HepG2 (cell line): ENCODE results near the gene ARMH1. TPM values are rescaled to one million over a fixed set of nuclear protein-coding genes. Genes with fewer than 3 reads are reported as not detected.

Experiments used
- AHR ChIP-seq: IDR thresholded peaks from 2 replicates; pipeline ENCODE4 v1.6.1; 2018; ENCODE audit warnings: missing genetic modification reagents, missing compliant biosample characterization
- BCL3 ChIP-seq: sonication (generic); formaldehyde crosslinking; IDR thresholded peaks from 2 replicates; pipeline ENCODE4 v1.5.1; 2020; ENCODE audit warnings: mild to moderate bottlenecking, missing genetic modification reagents, moderate library complexity
- CSRNP1 ChIP-seq: sonication (generic); formaldehyde crosslinking; IDR thresholded peaks from 2 replicates; pipeline ENCODE4 v1.8.1; 2023; ENCODE audit warnings: mild to moderate bottlenecking, missing genetic modification reagents
- DMAP1 ChIP-seq: IDR thresholded peaks from 2 replicates; pipeline ENCODE4 v1.6.1; 2016
- DPF2 ChIP-seq: sonication (generic); formaldehyde crosslinking; IDR thresholded peaks from 2 replicates; pipeline ENCODE4 v1.4.0; 2020; ENCODE audit warnings: mild to moderate bottlenecking, low read depth, missing genetic modification reagents, borderline replicate concordance
- E2F1 ChIP-seq: sonication (generic); formaldehyde crosslinking; IDR thresholded peaks from 2 replicates; pipeline ENCODE4 v1.5.0; 2020; ENCODE audit warnings: missing genetic modification reagents
- KAT8 ChIP-seq: IDR thresholded peaks from 2 replicates; pipeline ENCODE4 v1.6.1; 2016; ENCODE audit warnings: missing genetic modification reagents, missing compliant biosample characterization
- KLF13 ChIP-seq: sonication (generic); formaldehyde crosslinking; IDR thresholded peaks from 2 replicates; pipeline ENCODE4 v1.4.0; 2020; ENCODE audit warnings: mild to moderate bottlenecking, missing genetic modification reagents
- MED13 ChIP-seq: sonication (generic); formaldehyde crosslinking; IDR thresholded peaks from 2 replicates; pipeline ENCODE4 v1.5.0; 2020; ENCODE audit warnings: missing genetic modification reagents
- NFYB ChIP-seq: sonication (generic); formaldehyde crosslinking; IDR thresholded peaks from 2 replicates; pipeline ENCODE4 v1.4.0; 2020; ENCODE audit warnings: missing genetic modification reagents
- NR2F2 ChIP-seq: IDR thresholded peaks from 2 replicates; pipeline ENCODE4 v1.6.1; 2012; ENCODE audit warnings: low read depth, inconsistent platforms, borderline replicate concordance
- NR2F6 ChIP-seq, 2 experiments: IDR thresholded peaks; 2 replicates each; pipeline ENCODE4 v1.6.1; 2016; ENCODE audit warnings: antibody characterized with exemption in 1 of 2, mild to moderate bottlenecking in 1 of 2
- TARDBP ChIP-seq: sonication (generic); formaldehyde crosslinking; IDR thresholded peaks from 2 replicates; pipeline ENCODE4 v1.8.0; 2022; ENCODE audit warnings: mild to moderate bottlenecking, missing genetic modification reagents
- ZMYM4 ChIP-seq: sonication (generic); formaldehyde crosslinking; IDR thresholded peaks from 2 replicates; pipeline ENCODE4 v1.8.1; 2023; ENCODE audit warnings: mild to moderate bottlenecking, missing genetic modification reagents
- ZNF17 ChIP-seq: sonication (generic); formaldehyde crosslinking; IDR thresholded peaks from 2 replicates; pipeline ENCODE4 v1.5.0; 2020; ENCODE audit warnings: mild to moderate bottlenecking, missing genetic modification reagents
- ZNF280D ChIP-seq: sonication (generic); formaldehyde crosslinking; IDR thresholded peaks from 2 replicates; pipeline ENCODE4 v1.5.1; 2020; ENCODE audit warnings: mild to moderate bottlenecking, missing genetic modification reagents
- ZNF292 ChIP-seq: sonication (generic); formaldehyde crosslinking; IDR thresholded peaks from 2 replicates; pipeline ENCODE4 v1.8.1; 2022; ENCODE audit warnings: mild to moderate bottlenecking, low read depth, missing genetic modification reagents, borderline replicate concordance
- ZNF34 ChIP-seq: sonication (generic); formaldehyde crosslinking; IDR thresholded peaks from 2 replicates; pipeline ENCODE4 v1.4.0; 2020; ENCODE audit warnings: mild to moderate bottlenecking, missing genetic modification reagents, borderline replicate concordance
- ZNF564 ChIP-seq: sonication (generic); formaldehyde crosslinking; IDR thresholded peaks from 2 replicates; pipeline ENCODE4 v1.8.1; 2023; ENCODE audit warnings: mild to moderate bottlenecking, missing genetic modification reagents
- ZNF768 ChIP-seq: sonication (generic); formaldehyde crosslinking; IDR thresholded peaks from 2 replicates; pipeline ENCODE4 v1.4.0; 2020; ENCODE audit warnings: missing genetic modification reagents
- polyA plus RNA-seq, 8 experiments: library from polyadenylated mRNA; depleted of rRNA in 3 of 8; stranded (reverse) in 7 of 8; unstranded in 1 of 8; fragments of >200 nt; fragmentation: Illumina TruSeq in 4 of 8; extraction: Trizol in 4 of 8; gene quantifications; 2 replicates each; pipeline versions ENCODE4 v1.2.1 to v1.2.3, GENCODE V29; 2011 to 2016; ENCODE audit warnings: low read depth in 4 of 8, missing spikeins in 1 of 8, mixed read lengths in 1 of 8; ENCODE audit not compliant: insufficient read depth in 1 of 8
- total RNA-seq, 5 experiments: library from RNA; depleted of rRNA; stranded (reverse); fragments of >200 nt; fragmentation: Illumina TruSeq; extraction: Trizol; gene quantifications; 2 replicates each; pipeline ENCODE4 v1.2.3, GENCODE V29; 2016; ENCODE audit warnings: low read depth in 1 of 5

The ARMH1 gene
- total and polyA plus RNA-seq, 2 of the 13 experiments (the other 11 are each of a cell fraction or from before 2014, with no cell fraction given), result 0.69 TPM; not detected in 1

- TF ChIP-seq BCL3 (CRISPR knock-in tag) (0 out of 2 replicates have a peak, but pooled peaks have one; percentile 35), KAT8 (CRISPR knock-in tag) (peak; percentile 73), DPF2 (CRISPR knock-in tag) (no peak), ZMYM4 (CRISPR knock-in tag) (peak; percentile 78), MED13 (CRISPR knock-in tag) (no peak), DMAP1 (CRISPR knock-in tag) (no peak), ZNF280D (0 out of 2 replicates have a peak, but pooled peaks have one; percentile 73), NR2F6 (IDR thresholded peaks at IDR 0.05) (no peak; the same call in 1 of the 2 replicates), NR2F6 (CRISPR knock-in tag; IDR thresholded peaks at IDR 0.05) (peak; percentile 30; the same call in 1 of the 2 replicates), TARDBP (no peak; the same call in none of the 2 replicates), ZNF768 (CRISPR knock-in tag) (no peak), ZNF17 (CRISPR knock-in tag) (no peak), ZNF564 (no peak), NFYB (CRISPR knock-in tag) (no peak), ZNF292 (CRISPR knock-in tag) (no peak), ZNF34 (no peak), CSRNP1 (CRISPR knock-in tag) (no peak; the same call in 1 of the 2 replicates), KLF13 (CRISPR knock-in tag) (no peak), E2F1 (CRISPR knock-in tag) (no peak), NR2F2 (peak; percentile 74; the same call in 1 of the 2 replicates), AHR (CRISPR knock-in tag) (no peak)
Measured at GRCh38 chr1:44730741-44731512, 56.4 kb downstream of the ARMH1 start, which contains the start of gene RNU5D-1 (continued).
